D341Med (cell line): Measurements from ENCODE around the gene LRP1B.

Experiments
- DNase-seq: peaks from one replicate; pipeline ENCODE4 v3.0.0; 2012; ENCODE audit warnings: low spot score

Gene LRP1B

DNA sequence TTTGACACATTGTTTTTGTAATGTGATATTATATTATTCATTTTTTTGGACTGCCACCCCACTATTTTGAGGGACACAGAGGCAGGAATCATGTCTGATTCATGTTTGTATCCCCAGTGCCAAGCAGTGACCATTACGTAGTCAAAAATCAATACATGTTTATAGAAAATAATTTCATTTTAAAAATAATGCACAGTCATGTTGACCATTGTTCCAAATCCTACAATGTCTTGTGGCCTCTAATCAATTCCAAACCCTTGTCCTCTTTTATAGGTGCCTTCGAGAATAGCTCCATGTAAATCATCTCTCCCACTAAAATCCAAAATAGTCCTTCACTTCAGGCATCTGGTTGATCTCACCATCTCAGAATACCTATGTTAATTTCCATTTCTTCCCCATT lies 454.7 kb downstream of the LRP1B start:
- no peak for DNase-seq

DNA sequence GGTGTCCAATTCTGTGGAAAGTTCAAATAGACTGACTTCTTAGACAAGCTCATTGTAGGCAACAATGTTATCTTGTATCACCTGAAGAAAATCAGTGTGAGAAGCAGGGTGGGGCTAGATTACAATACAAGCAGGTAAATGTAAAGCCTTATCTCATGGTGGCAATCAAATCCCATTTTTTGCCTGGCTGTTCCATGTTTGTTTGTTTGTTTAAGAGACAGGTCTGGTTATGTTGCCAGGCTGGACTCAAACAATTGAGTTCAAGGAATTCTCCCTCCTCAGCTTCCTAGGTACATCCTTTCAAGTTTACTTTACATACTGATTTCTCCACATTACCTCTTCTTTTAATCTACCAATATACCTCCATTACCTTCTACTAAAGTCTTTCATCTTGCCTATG lies 464.6 kb downstream of the LRP1B start:
- no peak for DNase-seq

DNA sequence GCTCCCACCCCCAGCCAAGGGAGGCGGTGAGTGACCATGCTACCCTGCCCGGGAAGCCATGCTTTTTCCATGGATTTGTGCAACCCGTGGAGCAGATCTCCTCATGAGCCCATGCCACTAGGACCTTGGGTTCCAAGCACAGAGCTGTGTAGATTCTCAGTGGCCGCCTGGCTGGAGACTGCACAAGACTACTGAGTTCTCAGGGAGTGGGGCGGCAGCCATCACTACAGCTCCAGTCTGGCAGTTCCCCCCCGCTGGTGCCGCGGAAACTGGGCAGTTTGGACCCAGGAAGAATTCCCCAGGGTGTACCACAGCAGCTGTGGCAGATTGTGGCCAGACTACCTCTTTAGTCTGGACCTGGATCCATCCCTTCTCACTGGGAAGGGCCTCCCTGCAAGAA lies 470.6 kb downstream of the LRP1B start:
- no peak for DNase-seq

DNA sequence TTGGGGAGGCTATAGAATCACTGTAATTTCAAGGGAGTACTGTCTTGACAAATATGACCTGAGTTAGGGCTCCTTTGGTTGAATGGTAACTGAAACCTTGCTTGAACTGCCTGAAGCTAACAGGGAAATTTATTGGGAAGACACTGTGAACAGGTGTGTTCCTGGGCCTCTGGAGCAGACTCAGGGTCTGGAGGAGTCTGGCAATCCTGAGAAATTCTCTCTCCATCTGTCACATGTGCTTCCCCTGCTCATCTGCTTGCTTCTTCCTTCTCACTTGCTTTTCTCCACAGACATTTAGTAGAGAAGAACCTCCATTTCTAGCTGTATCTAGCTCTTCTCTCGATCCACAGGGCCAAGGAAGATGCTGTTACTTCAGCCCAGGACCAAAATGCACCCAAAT lies 476.5 kb downstream of the LRP1B start:
- no peak for DNase-seq

DNA sequence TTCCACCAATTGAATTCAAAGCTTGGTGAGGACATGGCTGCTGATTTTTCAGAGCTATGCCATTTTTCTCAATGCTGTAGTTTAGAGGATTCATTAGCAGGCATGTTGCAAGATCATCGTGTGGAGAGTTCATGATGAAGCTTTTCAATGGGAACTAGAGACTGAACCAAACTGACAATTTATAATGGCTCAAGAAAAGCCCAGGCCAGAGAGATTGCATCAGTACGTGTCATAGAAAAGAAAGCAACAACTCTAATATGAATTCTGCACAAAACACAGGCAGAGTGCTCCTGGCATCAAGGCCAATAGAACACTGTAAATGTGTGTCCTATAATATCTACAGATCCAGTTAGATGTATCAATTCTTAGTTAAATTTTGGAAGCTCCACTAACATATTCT lies 477.6 kb downstream of the LRP1B start:
- no peak for DNase-seq

DNA sequence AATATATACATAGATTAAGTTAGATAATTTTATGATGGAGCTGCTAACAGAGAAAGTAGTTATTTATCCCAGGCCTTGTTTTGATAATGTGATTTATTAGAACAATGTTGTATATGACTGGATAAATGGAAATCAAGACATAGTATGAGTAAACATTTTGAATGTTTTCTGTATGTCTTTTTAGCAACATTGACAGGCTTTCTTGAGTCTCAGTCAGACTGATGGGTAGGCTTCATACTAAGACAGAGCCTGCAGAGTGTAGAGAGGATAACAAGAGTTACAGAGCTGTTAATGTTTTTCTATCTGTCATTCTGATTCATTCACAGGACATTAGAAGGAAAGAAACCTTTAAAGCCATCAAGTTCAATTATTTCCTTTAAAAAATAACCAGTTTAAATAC lies 478.5 kb downstream of the LRP1B start:
- no peak for DNase-seq

DNA sequence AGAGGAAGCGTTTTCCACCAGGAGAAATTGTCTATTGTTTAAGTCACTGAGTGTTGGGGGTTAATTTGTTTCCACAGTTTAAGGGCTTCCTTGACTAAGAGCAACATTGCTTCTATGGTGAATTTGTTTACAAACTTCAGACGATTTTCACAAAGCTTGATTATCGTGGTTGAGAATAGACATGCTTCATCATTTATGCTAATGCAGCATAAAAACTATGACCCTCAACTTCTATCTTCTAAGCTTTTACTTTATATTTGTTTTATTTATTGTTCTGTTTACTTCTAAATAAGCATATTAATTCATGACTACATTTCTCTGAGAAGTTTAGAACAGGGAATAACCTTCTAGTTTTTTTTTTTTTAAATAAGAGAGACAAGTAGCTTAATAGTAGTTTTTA lies 483.5 kb downstream of the LRP1B start:
- DNase-seq = no peak

DNA sequence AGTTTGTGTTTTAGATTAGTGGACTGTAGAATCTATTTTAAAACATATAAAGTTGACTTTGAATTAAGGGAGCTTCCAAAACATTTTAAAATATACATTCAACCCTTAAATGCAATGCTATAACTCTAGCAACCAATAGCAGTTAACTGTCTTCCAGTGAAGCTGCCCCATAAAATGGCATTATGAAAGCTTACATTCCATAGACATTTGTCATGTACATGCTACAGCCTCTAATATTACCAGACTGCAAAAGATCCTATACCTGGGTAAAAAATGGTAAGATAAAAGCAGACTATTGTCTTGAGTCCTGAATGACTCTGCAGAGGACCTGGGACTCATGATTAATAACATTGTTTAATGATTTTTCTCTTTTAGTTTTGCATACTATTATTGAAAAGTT lies 489.4 kb downstream of the LRP1B start:
- no peak for DNase-seq

DNA sequence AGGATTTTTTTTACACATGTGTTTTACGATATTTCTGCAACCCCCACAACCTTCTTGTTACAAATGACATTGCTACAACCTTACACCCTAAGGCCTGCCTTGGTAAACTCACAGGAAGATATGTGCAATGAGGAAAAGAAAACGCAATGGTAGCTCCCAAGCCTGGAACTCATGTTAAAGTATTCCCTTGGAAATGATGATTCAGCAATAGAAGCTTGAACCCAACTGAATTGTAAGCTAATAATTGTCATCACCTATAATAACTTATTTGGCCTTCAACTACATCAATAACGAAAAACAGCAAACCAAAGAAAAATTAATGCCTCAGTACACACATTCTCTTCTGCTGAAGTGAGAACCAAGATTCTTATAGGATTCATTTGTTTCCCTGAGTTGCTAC lies 491.0 kb downstream of the LRP1B start:
- DNase-seq = no peak

DNA sequence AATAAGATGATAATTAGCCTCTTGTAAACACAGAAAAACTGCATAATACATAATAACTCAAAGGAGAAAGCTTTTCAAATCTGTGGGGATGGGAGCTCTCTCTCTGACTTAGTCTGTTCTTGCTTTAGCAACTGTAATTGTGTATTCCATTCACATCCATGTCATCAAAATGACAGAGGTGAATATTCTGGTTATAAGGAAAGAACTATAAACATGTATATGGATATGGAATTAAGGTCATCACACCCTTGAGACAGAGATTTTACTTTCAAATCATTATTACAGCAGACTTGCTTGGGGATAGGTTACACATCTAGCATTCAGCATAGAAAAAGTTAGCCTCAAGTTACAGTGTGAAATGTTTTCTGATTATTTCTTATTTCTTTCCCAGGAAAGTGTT lies 497.7 kb downstream of the LRP1B start:
- no peak for DNase-seq

DNA sequence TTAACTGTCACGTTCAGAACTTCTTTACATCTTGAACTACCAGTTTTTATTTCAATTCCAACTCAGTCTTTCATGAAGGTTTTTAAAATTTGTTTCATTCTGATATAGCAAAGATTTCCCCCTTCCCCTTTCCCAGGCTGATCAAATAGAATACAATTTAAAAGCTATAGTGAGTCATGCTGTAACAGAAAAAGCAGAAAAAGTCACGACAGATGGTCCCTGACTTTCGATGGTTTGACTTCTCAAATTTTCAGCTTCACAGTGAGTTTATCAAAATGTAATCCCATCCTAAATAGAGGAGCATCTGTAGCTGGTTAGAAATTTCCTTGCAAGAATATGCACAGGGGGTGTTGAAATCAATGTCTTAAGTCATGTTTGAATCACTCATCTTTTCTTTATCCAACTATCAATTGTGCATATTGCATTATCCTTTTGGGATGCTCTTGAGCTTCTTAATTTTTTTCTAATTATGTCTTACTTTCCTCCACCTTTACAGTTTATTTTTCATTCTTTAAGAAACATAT lies 500.3 kb downstream of the LRP1B start:
- DNase-seq = no peak

DNA sequence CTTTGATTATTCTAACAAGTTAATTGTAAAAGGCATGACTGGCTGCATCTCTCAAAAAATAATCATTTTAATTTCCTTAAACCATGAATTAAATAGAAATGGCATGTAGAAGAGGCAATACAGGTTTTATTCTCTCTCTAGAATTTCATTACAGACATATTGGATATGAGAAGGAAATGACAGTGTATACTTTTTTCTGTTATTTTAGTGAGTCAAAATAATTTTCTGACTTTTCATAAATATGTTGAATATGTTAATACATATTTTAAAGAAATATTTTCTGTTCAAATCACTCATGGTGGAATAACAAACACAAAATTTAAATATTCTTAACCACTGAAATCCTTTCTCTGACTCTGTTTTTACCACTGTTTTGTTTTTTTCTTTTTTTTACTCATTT lies 510.4 kb downstream of the LRP1B start:
- no peak for DNase-seq

DNA sequence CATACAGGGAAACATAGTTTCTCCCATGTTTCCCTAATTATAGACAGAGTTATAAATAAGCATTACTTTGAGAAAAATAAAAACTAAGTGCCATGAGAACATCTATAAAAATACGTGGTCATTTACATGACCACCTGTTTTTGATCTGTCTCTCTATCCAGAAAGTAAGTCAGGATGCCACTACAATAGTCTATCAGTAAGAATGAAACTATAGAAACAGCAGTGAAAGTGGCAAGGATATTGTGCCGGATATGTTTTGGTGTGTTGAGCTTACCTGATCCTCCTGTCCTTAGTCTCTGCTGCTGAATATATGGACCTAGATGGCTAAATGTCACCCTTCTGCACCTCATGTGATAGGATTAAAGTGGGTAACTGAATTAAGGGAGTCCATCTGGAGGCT lies 512.4 kb downstream of the LRP1B start:
- no peak for DNase-seq

DNA sequence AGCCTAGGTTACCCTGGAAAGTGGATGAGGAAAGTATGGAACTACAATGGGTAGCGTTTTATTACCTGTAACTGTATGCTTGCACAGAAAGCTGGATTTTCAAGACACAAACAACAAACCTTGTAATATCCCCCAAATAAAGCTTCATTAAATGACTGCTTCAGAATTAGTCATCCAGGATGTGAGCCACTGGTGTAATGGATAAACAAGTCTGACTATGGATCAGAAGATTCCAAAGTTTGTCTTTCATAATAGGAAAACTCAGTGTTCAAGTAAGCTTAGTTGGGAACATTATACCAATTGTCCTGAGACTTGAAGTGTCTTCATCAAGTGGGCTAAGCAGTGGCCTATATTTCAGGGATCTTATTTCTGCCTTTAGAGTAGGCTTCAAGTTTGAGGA lies 518.8 kb downstream of the LRP1B start:
- no peak for DNase-seq

DNA sequence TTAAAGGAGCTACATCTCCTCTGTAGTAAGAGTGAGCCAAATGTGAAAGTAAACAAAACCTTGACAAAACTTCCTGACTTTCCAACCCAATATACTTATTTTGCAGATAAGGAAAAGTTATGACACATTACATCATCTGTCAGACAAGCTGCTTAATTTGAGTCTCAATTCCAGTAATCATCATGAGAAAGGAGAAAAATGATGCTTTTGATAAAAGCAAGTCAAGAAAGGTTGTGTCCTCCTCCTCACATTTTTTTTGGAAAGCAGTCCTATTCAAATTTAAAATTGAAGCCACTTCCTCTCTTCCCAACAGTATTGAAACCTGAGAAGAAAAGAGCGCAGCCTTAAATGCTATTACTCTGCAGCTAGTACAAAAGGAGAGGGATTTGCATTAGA lies 519.6 kb downstream of the LRP1B start:
- DNase-seq = no peak

DNA sequence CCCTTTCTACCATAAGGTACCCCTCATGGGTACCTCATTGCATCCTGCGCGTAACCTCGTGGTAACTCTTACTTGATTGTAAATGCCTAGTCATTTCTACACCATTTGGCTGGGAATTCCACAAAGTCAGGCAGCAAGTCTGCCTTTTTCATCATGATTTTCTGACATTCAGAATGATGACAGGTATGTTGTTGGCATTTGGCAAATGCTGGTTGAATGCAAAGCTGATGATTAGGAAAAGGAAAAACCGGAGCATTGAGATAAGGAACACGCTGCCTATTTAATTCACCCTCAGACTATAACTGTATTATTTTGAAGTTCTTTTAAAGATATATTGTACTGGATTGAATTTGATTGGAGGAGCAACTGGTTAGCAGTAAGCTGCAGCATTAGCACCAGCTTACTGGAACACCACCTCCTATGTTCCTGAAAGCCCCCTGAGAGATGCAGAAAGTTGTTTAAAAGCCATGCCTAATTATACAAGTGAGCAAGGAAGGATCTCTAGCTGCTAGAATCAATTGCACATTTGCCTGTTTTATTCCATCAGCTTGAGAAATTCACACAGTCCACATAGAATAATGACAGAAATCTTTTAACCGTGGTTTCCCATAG lies 520.1 kb downstream of the LRP1B start:
- DNase-seq = no peak

DNA sequence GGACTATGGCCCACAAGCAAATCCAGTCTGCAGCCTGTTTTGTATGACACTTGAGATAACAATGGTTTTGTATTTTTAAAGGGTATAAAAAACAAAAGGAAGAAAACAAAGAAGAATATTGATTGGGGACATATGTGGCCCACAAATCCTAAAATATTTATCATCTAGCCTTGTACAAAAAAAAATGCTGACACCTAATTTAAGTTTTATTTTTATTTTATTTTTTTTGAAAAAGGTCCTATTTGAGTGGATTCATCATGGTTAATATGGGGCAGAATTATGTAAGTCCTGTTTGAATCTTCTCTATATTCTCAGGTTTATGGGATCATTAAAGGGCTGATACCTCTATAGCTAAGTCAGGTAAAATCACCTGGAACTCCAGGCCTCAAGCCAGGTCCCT lies 525.7 kb downstream of the LRP1B start:
- DNase-seq = no peak

DNA sequence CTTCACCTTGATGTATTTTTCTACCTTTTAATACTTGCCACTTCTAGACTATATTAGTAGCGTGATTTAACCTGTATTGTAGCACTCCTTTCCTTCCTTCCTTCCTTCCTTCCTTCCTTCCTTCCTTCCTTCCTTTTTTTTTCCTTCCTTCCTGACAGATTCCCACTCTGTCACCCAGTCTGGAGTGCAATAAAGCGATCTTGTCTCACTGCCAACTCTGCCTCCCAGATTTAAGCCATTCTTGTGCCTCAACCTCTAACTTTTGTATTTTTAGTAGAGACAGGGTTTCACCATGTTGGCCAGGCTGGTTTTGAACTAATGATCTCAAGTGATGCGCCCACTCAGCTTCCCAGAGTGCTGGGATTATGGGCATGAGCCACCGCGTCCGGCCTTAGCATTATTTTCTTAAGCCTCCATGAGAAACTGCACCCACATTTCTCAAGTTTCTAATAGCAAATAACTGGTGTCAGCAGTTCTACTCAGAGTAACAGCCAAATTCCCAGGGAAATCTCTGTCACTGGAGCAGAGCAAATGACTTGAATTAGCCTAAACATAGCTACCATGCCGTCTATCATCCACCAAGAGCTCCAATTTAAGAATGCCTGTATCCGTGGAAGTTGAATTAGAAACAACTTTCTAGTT lies 529.2 kb downstream of the LRP1B start:
- no peak for DNase-seq

DNA sequence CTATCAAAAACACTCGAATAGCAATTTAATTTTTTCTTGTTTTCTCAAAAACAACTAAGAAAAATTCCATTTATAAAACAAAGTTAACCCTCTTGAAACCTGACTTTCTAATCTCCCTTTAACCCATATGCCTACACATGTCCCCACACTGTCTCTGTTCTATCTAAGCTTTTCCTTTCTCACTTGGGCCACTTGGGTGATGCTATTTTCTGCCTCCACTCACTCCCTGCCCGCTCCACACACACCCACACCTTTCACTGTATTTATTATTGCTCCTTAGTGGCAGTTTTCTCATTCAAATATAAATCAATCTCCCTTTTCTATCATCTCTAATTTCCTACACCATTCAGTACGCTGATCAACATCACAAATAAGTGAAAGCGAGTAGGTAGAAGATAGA lies 531.1 kb downstream of the LRP1B start:
- no peak for DNase-seq

DNA sequence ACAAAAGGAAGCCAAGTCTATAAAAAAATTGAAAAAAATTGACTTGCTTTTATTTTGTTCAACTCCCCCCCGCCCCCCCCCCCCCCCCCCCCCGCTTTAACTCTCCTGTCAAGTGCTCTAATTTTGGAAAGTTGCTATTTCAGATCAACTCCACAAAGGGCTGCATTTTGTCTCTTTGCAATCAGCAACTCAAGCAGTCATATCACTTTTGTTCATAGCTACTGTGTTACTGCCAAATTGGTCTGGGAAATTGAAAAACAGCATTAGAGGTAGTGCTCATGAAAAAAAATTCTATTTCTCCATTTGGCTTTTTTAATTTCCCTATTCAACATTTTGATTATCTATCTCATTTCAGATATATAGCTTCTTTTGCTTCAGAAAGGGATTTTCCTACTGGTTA lies 531.8 kb downstream of the LRP1B start:
- DNase-seq = no peak

DNA sequence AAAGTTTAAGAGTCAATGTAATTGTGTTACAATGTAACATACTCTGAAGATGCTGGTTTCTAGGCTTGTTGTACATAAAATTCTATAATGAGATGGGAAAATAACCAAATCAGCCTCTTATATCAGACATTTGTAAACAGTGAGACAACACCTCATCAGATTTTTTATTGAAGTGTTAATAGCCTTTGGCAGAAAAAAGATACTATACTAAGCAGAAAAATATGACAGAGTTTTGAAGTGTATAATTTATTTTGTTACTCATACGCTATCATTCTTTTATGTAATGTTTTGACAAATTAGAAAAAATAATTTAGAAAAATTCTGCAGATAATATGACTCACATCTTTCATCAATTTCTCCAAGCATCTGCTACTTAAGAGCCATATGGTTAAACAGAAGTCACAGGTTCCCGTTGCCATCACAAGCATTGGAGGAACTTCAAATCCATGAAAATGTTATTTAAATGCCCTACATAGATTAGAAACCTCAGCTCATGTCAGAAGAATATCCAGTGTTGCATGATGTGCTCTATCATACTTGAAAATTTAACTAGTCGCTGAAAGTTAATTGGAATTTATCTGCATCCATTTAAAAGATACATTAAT lies 535.4 kb downstream of the LRP1B start:
- DNase-seq = no peak

DNA sequence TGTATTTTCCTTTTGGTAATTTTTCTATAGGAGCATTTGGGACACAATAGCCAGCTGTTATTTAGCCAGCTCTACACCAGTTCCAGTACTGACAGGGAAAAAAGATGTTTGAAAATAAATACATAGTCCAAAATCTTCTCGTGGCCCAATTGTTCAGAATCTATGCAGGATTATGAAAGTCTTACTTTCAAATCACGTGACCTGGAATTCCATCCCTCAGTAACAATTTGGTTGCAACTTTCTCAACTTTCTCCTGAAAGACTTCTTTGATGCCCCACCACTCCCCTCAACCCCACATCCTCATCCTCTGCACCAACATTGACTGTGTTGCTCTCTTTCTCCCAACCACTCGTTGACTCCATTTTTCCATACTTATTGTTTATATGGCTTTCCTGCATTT lies 539.0 kb downstream of the LRP1B start:
- DNase-seq = no peak

DNA sequence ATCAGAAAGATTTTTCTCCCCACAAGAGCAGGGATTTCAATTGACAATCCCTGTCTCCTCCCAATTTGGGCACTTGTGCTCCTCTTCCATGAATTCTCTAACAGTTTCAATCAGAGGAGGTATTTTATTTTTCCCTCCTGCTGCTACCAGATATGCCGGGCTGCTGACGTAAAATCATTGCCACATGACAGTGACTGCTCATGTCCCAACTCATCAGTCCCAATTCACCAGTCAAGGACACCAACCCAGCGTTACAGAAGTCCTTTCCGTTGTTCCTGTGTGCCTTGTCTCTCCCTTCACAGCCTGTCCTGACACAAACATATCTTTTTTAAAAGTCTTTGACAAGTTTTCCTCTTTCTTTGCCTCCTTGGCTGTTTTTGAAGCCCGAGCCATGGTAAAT lies 540.2 kb downstream of the LRP1B start:
- no peak for DNase-seq

DNA sequence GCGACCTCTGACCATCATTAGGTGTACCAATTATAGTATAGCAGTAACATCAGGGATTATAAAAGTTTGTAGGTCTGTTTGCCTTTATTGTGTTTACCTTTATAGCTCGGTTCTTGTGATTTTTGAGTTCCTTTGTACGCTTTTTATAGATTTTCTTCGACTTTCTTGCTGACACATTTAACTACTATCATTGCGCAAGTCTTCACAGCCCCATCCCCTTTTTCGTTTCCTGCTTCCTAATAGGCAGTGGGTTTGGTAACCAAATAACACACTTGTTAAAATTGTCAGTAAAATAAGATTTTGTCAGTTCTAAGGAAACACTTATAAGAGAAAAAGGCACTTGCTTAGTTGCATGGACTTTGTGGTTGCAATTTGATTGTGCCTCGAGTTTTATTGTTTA lies 541.5 kb downstream of the LRP1B start:
- no peak for DNase-seq
